HG03095 (cell line): ENCODE measurements around the gene NSD2.

Experiments
- ATAC-seq: cut with Tn5 transposase; IDR thresholded peaks from one replicate; pipeline ENCODE4 v1.9.1; 2021; ENCODE audit warnings: moderate library complexity; ENCODE audit not compliant: unreplicated experiment

The NSD2 gene

DNA sequence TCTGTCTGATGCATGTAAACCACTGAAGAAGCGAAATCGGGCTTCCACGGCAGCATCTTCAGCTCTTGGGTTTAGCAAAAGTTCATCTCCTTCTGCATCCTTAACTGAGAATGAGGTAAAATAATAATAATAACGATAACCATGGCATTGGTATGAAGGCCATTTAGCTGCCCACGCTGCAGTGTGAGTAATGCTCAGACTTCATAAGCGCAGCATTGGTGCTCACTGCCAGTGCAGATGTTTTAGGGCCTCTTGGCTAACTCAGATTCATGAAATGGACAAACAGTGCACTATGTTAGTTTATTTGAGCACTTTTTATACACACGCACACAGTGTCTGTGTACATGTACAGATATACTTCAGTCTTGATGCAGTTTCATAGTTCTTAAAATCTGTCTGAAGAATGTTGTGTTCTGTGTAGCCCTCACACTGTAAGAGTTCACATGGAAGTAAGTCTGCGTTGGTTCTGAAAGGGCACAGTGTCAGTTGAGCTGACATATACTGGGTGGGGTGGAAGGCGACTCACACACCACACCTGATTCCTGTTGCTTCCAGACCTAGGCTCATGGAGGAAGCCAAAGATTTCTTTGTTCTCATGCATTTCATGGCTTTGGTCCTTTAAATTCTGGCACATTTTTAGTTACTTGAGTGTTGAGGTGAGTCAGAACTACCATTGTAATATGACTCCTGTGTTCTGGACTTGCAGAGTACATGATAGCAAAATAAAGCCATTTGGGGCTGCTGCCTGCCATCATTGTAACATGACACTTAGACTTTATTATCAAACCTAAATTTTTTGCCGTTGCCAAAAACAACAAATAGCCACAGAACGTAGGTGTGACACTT lies 68.7 kb downstream of the NSD2 start:
- no peak for ATAC-seq

DNA sequence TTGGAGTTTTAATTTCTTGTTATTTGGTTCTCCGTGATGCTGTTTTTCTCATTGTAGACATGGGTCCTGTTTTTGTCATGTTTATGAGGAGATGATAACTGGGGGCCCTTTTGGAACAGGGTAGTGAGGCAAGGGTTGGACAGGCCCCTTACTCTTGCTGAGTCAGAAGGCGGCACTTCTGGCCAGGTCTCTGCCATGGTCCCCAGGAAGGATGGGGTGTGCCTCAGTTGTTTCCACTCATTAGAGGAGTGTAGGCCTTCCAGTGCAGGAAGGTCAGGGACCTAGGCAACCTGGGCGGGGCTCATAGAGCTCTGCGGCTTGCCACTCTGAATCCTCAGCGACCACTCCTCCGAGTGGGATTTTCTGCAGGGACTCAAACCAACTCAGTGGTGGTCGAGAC lies 69.4 kb downstream of the NSD2 start:
- no peak for ATAC-seq

DNA sequence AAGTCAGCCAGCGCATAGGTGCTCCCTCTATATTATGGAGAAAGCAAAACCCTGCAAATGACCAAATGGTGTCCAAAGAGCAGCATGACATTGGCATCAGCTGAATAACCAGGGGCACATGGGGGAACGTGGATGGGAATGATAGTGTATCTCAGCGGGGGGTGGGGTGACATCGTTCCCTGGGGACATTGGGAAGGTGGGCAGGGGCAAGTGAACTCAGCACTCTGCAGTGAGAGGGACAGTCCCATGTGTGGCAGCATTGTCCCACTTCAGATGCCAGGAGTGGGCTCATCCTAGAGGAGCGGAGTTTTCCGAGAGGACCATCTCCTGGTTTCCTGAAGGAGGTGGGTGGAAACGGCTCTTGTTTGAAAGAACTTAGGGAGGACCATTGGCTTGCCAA lies 72.7 kb downstream of the NSD2 start:
- no peak for ATAC-seq

DNA sequence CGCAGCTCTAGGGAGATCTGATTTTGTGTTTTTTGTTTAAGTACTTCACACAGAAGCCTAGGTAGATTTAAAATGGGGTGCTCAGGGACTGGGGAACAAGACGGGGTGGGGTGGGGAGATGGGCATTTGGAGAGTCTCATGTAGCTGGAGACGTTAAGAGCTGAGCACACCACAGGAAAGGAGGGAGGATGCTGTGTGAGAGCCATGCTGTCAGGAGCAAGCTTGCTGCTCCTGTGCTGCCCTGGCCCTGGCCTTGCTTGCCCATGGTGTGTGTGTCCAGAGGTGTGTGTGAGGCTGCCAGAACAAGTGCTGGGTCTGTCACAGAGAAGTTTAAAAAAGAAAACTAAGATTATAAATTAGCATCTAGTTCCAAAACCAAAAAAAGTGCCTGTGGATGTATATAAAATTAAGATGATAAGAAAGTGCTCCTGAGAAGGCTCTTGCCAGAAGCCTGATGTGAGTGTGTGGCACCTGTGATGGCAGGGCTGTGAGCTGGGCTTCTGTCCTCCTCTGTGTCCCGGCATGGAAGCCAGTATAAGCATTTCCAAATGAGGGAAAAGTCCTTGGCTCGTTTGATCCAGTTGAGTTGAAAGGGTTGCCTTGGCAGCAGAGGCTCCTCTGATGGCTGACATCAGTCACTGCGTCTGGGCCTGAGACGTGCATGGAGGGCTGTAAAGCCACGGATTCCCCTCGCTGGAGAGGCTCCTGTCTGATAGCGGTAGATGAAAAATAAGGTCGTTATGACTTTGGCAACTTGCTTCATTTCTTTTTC lies 74.1 kb downstream of the NSD2 start:
- no peak for ATAC-seq

DNA sequence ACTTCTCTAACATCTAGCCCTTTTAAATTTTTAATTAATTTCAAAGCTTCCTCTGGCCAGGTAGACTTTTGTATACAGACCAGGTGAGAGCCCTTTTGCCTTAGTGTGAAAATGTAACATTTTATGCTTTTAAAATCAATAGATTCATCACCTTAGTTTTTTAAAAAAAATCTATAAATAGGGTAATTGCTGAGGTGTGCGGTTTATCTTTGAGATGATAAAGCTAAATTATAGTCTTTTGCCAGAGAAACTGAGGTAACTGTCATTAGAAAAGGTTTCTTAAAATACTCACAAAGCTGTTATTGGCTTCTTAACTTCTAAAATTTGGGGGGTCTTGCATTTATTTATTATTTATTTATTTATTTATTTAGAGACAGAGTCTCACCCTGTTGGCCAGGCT lies 74.7 kb downstream of the NSD2 start:
- ATAC-seq: no peak

DNA sequence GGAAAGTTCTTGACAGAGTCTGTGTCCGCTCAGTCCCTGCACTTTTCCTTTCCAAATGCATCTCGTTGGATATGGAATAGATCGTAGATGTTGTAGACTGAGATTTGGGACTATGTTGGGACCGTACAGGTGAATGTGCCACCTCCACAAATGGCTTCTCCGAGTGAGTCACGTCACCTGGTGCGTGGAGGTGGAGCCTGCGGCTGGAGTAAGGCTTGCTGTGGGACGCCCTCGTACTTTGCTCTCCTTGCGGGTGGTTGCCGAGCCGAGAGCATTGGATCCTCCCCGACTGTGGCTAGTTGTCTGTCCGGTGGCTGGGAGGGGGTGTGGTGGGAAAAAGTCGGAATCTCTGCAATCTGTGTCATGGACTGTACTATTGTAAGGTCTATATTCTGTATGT lies 77.0 kb downstream of the NSD2 start:
- ATAC-seq: no peak

DNA sequence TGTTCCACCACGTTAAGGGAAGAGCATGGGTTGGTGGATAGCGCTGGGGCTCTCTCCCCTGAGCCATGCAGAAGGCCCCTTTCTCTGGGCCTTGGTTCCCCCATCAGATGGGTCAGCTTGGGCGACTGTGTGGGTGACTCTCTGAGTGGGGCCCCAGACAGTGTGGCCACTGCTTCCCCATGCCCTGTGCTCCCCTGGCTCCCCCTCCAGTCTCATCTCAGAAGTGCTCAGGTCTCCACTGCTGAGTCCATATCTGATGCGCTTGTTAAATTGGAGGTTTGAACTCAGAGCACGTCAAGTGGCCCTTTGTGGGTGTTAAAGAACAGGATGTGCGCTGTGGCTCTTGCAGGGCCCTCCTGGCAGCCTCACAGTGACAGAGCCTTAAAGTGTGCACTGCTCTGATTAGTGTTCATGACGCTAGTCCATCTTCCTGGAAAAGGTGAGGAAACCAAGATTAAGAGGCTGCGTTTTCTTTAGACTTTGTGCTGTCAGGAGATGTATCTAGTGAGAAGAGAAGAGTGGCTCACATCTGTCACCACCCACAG lies 77.8 kb downstream of the NSD2 start:
- ATAC-seq: no peak

DNA sequence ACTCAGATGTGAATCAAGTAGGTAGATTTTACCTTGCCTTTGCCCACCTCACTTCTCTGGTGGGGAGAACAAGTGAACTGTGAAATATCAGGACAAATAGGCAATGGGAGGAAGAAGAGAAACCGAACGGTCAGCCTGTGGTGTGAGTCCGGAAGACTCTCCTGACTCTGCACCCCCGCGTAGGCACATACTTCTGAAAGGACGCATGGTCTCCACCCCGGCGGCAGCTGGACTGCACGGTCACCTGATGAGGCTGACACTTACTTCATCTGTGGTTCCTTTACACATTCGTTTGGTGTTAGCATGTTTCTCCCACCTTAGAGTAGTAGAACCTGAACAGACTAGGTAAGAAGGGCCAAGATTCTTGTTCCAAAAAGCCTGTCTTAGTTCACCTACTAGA lies 79.2 kb downstream of the NSD2 start:
- no peak for ATAC-seq

DNA sequence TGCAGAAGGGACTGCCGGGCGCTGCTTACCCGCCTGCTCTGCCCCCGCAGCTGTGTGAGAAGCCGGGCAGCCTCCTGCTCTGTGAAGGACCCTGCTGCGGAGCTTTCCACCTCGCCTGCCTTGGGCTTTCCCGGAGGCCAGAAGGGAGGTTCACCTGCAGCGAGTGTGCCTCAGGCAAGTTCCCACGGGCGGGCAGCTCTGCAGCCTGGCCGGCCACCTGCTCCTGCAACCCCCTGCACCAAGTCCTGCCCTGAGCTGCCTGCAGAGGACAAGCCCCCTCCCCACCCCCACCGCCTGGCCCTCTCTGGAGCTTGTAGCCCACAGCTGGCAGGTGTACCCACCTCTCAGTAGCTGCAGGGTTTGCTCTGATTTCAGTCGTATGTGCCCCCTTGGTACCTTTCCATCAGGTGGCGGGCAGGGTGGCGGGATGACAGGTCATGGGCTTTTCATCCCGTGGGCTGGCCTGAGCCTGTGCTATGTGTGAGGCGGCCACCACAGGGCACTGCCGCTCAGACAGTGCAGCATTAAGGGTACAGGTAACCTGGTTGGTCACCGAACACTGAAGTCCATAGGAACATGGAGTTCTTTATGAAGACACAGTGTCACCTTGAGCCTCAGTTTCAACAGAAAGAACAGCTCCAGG lies 81.0 kb downstream of the NSD2 start:
- ATAC-seq: no peak

DNA sequence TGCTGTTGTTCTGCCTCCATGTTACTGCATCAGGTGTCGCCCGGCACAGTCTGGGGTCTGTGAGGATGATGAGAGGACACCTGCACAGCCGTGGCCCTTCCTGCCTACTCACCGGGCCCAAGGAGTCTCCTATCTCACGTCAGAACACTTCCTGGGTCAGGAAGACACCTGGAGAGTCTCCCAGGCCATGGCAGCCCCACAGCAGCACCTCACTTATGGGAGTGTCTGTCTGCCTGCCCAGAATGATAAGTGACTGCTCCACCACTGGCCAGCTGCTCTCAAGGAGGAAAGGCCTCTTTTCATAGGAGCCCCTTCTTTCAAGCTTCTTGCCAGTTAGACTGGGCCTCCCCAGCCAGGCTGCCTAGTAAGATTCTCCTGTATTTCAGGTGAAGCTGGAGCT lies 81.5 kb downstream of the NSD2 start:
- ATAC-seq: no peak

DNA sequence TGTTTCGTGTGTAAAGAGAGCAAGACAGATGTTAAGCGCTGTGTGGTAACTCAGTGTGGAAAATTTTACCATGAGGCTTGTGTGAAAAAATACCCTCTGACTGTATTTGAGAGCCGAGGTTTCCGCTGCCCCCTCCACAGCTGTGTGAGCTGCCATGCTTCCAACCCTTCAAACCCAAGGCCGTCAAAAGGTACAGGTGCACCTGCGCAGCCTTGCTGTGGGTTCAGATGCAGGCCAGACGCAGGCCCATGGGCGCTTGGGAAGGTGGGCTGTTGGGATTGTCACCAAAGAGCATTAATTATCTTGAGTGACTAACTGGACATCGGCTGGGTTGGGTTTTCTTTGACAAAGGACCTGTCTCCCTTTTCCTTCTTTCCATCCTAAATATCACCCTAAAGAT lies 82.1 kb downstream of the NSD2 start:
- no peak for ATAC-seq

DNA sequence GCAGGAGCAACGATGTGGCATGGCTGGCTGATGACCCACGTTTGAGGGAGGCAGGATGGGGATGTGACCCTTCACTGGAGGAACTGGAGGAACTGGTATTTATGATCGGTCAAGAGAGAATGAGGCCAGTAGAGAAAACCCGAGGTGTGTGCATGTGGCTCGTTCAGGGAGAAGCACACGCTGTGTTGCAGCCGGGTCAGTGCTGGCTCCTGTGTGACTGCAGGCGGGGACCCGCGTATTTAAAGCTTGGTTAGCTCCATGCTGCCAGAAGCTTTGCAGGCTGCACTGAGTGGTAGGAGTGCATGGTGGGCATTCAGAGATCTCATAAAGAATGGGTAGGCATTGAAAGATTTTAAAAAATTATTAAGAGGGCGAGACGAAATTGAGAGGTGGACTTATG lies 85.4 kb downstream of the NSD2 start:
- ATAC-seq: no peak

DNA sequence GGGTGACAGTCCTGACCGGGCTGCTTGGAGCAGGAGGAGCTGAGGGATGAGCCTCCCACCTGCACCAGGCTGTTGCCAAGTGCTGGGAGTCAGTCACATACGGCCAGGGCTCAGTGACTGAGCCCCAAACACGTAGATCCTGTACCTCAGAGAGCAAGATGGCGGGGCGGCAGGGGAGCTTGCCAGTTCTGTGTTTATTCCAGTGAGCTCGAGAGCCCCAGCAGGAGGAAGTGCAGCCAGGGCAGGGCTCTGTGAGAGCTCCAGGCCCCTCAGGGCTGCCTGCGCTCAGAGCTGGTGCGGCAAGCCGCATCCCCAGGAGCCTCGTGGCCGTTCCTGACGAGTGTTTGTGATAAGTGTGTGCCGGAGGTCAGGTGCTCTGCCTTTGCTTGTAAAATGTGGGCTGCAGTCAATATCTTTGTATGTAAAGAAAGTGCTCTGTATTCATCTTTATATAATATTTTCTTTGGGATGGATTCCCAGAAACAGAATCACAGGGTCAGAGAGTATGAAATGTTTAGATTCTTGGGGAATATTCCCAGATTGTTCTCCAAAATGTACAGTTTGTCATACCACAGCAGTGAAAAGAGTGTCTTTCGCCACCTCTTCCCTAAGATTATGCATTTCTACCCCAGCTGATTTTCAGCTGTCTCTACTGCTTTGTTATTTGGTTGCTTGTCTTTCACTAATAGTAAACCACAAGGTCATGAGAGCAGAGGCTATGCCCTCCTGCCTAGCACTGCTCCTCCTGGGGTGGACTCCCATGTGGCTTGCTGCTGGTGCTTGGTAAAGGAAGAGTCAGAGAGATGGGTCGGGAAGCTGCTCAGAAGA lies 87.3 kb downstream of the NSD2 start:
- no peak for ATAC-seq

DNA sequence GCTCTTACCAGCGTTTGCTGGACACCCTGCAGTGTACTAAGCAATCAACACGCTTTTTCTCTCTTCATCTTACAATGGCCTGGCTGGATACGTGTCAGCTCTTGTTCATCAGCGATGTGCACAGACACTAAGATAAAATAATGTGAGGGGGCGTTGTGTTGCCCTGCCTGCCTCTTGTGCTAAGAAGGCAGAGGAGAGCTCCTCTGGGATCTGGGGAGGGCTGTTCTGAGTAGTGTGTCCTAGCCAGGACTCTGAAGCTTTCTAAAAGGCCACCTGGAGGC lies 87.9 kb downstream of the NSD2 start:
- ATAC-seq: no peak

DNA sequence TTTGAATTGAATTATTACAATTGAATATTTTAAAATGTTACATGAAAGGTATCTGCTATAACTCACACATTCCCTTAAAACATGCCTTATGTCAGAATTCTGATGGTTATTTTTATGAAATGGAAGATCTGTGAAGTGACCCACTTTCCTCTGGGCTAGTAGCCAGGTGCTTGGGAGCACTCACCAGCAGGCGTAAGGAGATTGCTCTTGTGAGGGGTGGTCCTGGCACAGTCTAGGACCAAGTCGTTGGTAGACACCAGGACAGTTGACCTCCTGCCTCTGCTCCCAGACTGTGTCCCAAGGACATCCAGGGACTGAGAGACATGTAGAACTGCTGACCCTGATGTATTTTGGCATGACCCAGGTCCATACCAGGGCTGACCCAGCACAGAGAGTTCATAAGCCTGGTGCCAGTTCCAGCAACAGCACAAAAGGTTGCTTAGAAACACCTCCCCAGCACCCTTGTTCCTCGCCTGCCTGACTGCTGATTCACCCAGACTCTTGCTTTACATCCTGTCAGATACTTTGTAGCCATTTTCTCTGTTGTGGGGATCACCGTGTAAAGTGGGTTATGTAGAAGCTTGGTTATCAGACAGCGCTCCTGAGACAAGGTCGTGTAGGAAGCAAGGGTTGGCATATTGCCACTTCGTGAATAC lies 89.1 kb downstream of the NSD2 start:
- ATAC-seq: no peak

DNA sequence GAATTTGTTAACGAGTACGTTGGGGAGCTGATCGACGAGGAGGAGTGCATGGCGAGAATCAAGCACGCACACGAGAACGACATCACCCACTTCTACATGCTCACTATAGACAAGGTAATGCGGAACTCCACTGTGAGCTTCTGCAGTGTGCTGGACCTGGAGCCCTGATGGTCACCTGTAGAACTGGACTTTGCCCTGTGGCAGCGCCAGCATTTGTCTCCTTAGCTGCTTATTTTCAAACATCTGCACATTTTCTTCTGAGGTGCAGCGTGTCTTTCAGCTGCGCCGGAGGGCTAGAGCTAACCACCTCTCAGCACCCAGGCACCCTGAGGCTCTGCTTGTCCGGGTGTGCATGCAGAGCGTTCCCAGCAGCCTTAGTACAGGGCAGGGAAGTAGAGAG lies 89.8 kb downstream of the NSD2 start:
- ATAC-seq: no peak

DNA sequence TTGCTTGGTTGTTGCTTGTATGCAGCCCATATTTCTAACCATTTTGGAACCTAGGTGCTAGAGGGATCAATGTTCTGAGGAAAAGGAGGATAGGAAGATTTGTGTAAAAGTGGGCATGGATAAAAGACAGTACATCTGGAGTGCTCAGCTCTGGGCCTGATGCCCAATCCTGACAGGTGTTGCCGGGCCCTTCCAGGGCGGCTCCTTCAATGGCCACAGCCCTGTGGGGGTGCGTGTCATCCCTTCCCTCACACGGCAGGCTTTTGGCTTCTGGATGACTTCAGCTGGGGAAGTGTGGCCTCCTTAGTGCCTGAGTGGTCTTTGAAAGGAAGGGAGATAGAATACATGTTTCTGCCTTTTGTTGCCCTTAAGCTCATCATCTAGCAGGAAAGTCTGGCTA lies 90.4 kb downstream of the NSD2 start:
- ATAC-seq: no peak

DNA sequence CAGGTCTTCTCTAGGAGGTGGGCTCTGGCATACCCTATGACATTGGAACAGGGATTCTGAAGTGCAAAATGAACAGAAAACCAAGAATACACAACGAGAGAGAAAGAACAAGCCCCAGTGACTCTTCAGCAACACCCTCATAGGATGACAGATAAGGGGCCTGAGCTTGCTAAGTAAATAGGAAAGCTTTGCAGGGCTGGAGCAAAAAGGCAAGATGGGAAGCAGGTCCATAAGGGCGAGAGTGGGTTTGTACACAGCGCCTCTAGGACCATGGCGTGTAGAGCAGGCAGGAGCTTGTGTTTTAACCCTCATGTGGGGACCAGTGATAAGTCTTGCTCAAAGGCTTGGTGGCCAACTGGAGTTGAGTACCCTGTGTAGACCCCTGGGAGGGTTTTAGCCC lies 91.8 kb downstream of the NSD2 start:
- ATAC-seq: no peak

DNA sequence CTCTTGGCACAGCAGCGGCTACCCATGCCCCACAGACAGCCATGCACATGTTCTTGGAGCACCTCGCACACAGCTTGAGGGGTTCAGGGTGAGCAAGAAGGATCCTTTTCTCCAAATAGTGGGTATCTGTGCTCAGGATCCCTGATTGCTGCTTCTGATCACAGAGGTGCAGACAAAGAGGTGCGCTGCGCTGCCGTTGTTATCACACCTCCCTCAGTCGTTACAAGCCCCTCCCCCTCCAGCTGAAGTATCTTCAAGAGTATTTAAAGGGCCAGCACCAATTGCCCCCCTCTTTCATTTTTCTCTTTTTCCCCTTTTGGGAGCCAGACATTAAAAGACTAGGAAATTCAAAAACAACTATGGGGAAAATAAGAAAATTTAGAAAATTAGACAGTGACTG lies 93.2 kb downstream of the NSD2 start:
- no peak for ATAC-seq

DNA sequence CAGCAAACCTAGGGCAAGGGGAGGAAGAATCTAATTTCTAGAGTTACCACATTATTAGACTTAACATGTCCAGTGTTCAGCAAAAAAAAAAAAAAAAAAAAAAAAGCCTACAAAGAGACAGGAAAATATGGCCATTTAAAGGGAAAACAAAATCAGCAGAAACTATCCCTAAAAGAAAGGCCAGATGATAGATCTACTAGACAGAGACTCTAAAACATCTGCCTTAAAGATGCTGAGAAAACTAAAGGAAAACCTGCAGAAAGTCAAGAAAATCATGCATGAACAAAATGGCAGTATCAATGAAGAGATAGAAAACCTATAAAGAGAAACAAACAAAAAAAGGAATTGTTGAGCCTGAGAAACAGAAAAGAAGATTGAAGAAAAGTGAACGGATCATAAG lies 93.8 kb downstream of the NSD2 start:
- no peak for ATAC-seq
